ENCODE measurements around the gene SHD. TPM values are rescaled to one million over a fixed set of nuclear protein-coding genes. Genes with fewer than 3 reads are reported as not detected.

The SHD gene
- total RNA-seq, 1 donor from 2014 or later, result 4.8 TPM

GRCh38 chr19:4264812-4265211, 14.3 kb upstream of the SHD start:
- no peak overlapping the region for H3K27ac Mint-ChIP-seq
- no peaks in the 10 kb centered on the region for H3K9me3 Mint-ChIP-seq
- H3K27me3 Mint-ChIP-seq (ENCODE audit: low read depth), result no peaks in the 10 kb centered on the region
- no peak for DNase-seq (ENCODE audit: low spot score in 2 of 2, unreplicated experiment in 2 of 2)
- TF ChIP-seq CTCF (IDR thresholded peaks at IDR 0.05; ENCODE audit: unreplicated experiment), result no peak
- no peaks in the 10 kb centered on the region for H3K4me1 Mint-ChIP-seq
- H3K4me3 Mint-ChIP-seq, result no peak overlapping the region
- peaks cover 16% of the 10 kb centered on the region for H3K36me3 Mint-ChIP-seq

GRCh38 chr19:4266253-4267000, 12.6 kb upstream of the SHD start:
- peaks cover 10% of the 10 kb centered on the region for H3K36me3 Mint-ChIP-seq
- no peak overlapping the region for H3K27ac Mint-ChIP-seq
- H3K27me3 Mint-ChIP-seq (ENCODE audit: low read depth), result no peaks in the 10 kb centered on the region
- no peak overlapping the region for H3K4me3 Mint-ChIP-seq
- H3K9me3 Mint-ChIP-seq, result no peaks in the 10 kb centered on the region
- DNase-seq (ENCODE audit: low spot score in 2 of 2, unreplicated experiment in 2 of 2), result no peak
- no peaks in the 10 kb centered on the region for H3K4me1 Mint-ChIP-seq
- TF ChIP-seq CTCF (IDR thresholded peaks at IDR 0.05; ENCODE audit: unreplicated experiment), result no peak

DNA sequence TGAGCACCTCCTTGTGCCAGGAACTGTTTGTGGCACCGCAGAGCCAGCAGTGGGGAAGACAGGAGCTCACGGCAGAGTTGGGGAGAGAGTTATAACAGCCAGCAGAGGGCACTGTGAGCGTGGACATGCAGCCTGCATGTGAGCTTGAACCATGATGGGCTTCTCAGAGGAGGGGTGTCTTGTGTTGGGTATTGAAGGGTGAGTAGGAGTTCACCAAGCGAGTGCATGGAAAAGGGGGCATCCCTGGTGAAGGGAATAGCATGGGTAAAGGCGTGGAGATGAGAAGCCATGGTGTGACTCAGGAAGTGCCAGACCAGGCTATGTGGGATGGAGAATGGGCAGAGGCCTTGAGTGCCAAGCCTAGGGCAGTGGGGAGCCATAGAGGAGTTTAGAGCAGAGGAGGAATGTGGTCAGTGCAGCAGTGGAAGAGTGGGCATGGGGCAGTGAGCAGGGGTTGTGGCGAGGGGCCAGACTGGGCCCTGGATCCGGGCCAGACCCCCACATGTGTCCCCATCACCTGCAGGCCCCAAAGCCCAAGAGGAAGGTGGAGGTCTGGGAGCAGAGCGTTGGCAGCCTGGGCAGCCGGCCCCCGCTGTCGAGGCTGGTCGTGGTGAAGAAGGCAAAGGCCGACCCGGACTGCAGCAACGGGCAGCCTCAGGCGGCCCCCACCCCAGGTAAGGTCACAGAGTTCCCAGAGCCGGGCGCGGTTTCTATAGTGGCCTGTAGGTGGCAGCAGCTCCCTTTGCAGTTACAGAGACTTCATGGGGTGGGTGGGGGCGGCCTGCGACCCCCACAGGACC, 11.8 kb upstream of the SHD start:
- no peaks in the 10 kb centered on the region for H3K9me3 Mint-ChIP-seq
- TF ChIP-seq CTCF (IDR thresholded peaks at IDR 0.05; ENCODE audit: unreplicated experiment), result peak; percentile 81
- no peak overlapping the region for H3K27ac Mint-ChIP-seq
- H3K36me3 Mint-ChIP-seq, result peaks cover 12% of the 10 kb centered on the region
- H3K27me3 Mint-ChIP-seq (ENCODE audit: low read depth), result no peaks in the 10 kb centered on the region
- DNase-seq (ENCODE audit: low spot score in 2 of 2, unreplicated experiment in 2 of 2), result peak in 1 of 2 experiments; percentile 67
- H3K4me3 Mint-ChIP-seq, result no peak overlapping the region
- no peaks in the 10 kb centered on the region for H3K4me1 Mint-ChIP-seq

- no peak overlapping the region for H3K4me3 Mint-ChIP-seq
- no peaks in the 10 kb centered on the region for H3K27me3 Mint-ChIP-seq (ENCODE audit: low read depth)
- H3K36me3 Mint-ChIP-seq, result peaks cover 12% of the 10 kb centered on the region
- no peaks in the 10 kb centered on the region for H3K4me1 Mint-ChIP-seq
- TF ChIP-seq CTCF (IDR thresholded peaks at IDR 0.05; ENCODE audit: unreplicated experiment), result peak; percentile 44
- DNase-seq (ENCODE audit: low spot score in 2 of 2, unreplicated experiment in 2 of 2), result no peak
- H3K27ac Mint-ChIP-seq, result no peak overlapping the region
- H3K9me3 Mint-ChIP-seq, result no peaks in the 10 kb centered on the region
Measured at GRCh38 chr19:4267901-4268815, 10.9 kb upstream of the SHD start.

DNA sequence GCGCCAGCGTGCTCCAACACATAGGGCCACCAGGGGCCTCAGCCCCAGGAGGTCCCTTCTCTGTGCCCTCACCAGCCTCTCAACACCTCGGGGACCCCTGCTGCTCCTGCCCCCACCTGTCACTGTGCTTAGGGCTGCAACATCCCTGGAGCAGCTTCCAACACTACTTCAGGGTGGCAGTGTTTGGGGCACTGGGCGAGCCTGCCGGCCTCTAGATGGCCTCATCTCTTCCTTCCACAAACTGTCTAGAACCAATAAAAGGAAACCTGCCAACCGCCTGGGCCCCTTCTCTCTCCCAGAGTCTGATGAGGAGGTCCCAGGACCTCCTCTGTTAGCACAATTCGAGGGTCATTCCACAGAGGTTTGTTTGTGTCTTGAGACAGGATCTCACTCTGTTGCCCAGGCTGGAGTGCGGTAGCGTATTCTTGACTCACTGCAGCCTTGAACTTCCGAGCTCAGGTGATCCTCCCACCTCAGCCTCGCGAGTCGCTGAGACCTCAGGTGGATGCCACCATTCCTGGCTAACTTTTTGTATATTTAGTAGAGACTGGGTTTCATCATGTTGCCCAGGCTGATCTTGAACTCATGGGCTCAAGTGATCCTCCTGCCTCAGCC, 10.1 kb upstream of the SHD start:
- H3K4me1 Mint-ChIP-seq, result no peaks in the 10 kb centered on the region
- no peak for TF ChIP-seq CTCF (IDR thresholded peaks at IDR 0.05; ENCODE audit: unreplicated experiment)
- H3K36me3 Mint-ChIP-seq, result peaks cover 12% of the 10 kb centered on the region
- H3K4me3 Mint-ChIP-seq, result no peak overlapping the region
- H3K27ac Mint-ChIP-seq, result no peak overlapping the region
- DNase-seq (ENCODE audit: low spot score in 2 of 2, unreplicated experiment in 2 of 2), result no peak
- H3K9me3 Mint-ChIP-seq, result no peaks in the 10 kb centered on the region
- H3K27me3 Mint-ChIP-seq (ENCODE audit: low read depth), result no peaks in the 10 kb centered on the region

Data from mesothelial cell of epicardium (in vitro differentiated cells).